HepG2 (cell line): ENCODE results near the gene FGFR2. TPM values are rescaled to one million over a fixed set of nuclear protein-coding genes. Genes with fewer than 3 reads are reported as not detected.
A peak's percentile ranks its signal among the peaks of the same experiment; 100 is the strongest.

Experiments
- CEBPG ChIP-seq: IDR thresholded peaks from 2 replicates; pipeline ENCODE4 v1.6.1; 2016
- FOXA1 ChIP-seq, 2 experiments: fragments of 450-650 bp in 1 of 2; sonication (generic) in 1 of 2; formaldehyde crosslinking in 1 of 2; IDR thresholded peaks; 2 replicates each; pipeline versions ENCODE4 v1.4.0 to v1.6.1; 2016 to 2020; ENCODE audit warnings: missing genetic modification reagents in 1 of 2
- FOXA3 ChIP-seq: IDR thresholded peaks from 2 replicates; pipeline ENCODE4 v1.6.1; 2016; ENCODE audit warnings: missing genetic modification reagents, missing compliant biosample characterization
- HNF4A ChIP-seq: sonication (generic); formaldehyde crosslinking; IDR thresholded peaks from 2 replicates; pipeline ENCODE4 v1.4.0; 2020; ENCODE audit warnings: missing genetic modification reagents
- HNF4G ChIP-seq, 2 experiments: sonication (generic) in 1 of 2; formaldehyde crosslinking in 1 of 2; IDR thresholded peaks; 2 replicates each; pipeline versions ENCODE4 v1.4.0 to v1.6.1; 2011 to 2020; ENCODE audit warnings: borderline replicate concordance in 2 of 2, low read depth in 2 of 2, mild to moderate bottlenecking in 2 of 2, low read length in 1 of 2, missing genetic modification reagents in 1 of 2, moderate library complexity in 1 of 2
- NFRKB ChIP-seq: fragments of 450-650 bp; IDR thresholded peaks from 2 replicates; pipeline ENCODE4 v1.6.1; 2017
- PPARG ChIP-seq: conservative IDR thresholded peaks from 2 replicates; pipeline ENCODE4 v1.6.1; 2016; ENCODE audit warnings: missing biosample characterization, missing genetic modification reagents
- SALL1 ChIP-seq: sonication (generic); formaldehyde crosslinking; IDR thresholded peaks from 2 replicates; pipeline ENCODE4 v1.8.0; 2022; ENCODE audit warnings: mild to moderate bottlenecking, missing genetic modification reagents
- SOX6 ChIP-seq, 2 experiments: fragments of 450-650 bp in 1 of 2; sonication (generic) in 1 of 2; formaldehyde crosslinking in 1 of 2; IDR thresholded peaks; 2 replicates each; pipeline versions ENCODE4 v1.4.0 to v1.6.1; 2017 to 2020; ENCODE audit warnings: antibody characterized with exemption in 1 of 2, mild to moderate bottlenecking in 1 of 2, missing genetic modification reagents in 1 of 2
- USF2 ChIP-seq, 2 experiments: sonication (generic) in 1 of 2; formaldehyde crosslinking in 1 of 2; IDR thresholded peaks; 2 replicates each; pipeline versions ENCODE4 v1.5.1 to v1.6.1; 2011 to 2020; ENCODE audit warnings: borderline replicate concordance in 1 of 2, low read depth in 1 of 2, low read length in 1 of 2, mild to moderate bottlenecking in 1 of 2, missing genetic modification reagents in 1 of 2, moderate library complexity in 1 of 2
- ZNF343 ChIP-seq: sonication (generic); formaldehyde crosslinking; IDR thresholded peaks from 2 replicates; pipeline ENCODE4 v1.4.0; 2020; ENCODE audit warnings: mild to moderate bottlenecking, missing genetic modification reagents
- ZNF607 ChIP-seq: sonication (generic); formaldehyde crosslinking; IDR thresholded peaks from 2 replicates; pipeline ENCODE4 v1.5.1; 2020; ENCODE audit warnings: missing genetic modification reagents, mild to moderate bottlenecking, borderline replicate concordance
- polyA plus RNA-seq, 8 experiments: library from polyadenylated mRNA; depleted of rRNA in 3 of 8; stranded (reverse) in 7 of 8; unstranded in 1 of 8; fragments of >200 nt; fragmentation: Illumina TruSeq in 4 of 8; extraction: Trizol in 4 of 8; gene quantifications; 2 replicates each; pipeline versions ENCODE4 v1.2.1 to v1.2.3, GENCODE V29; 2011 to 2016; ENCODE audit warnings: low read depth in 4 of 8, missing spikeins in 1 of 8, mixed read lengths in 1 of 8; ENCODE audit not compliant: insufficient read depth in 1 of 8
- total RNA-seq, 5 experiments: library from RNA; depleted of rRNA; stranded (reverse); fragments of >200 nt; fragmentation: Illumina TruSeq; extraction: Trizol; gene quantifications; 2 replicates each; pipeline ENCODE4 v1.2.3, GENCODE V29; 2016; ENCODE audit warnings: low read depth in 1 of 5
- TF ChIP-seq, protein P1 (sequence below): sonication (generic); formaldehyde crosslinking; IDR thresholded peaks from 2 replicates; pipeline ENCODE4 v1.5.0; 2020; ENCODE audit warnings: mild to moderate bottlenecking, missing genetic modification reagents
- TF ChIP-seq, protein P2 (sequence below): sonication (generic); formaldehyde crosslinking; IDR thresholded peaks from 2 replicates; pipeline ENCODE4 v1.4.0; 2020; ENCODE audit warnings: missing genetic modification reagents
- TF ChIP-seq, protein P3 (sequence below): IDR thresholded peaks from 2 replicates; pipeline ENCODE4 v1.4.0; 2020; ENCODE audit warnings: mild to moderate bottlenecking, missing genetic modification reagents

Gene FGFR2
- total and polyA plus RNA-seq, 2 of the 13 experiments (the other 11 are each of a cell fraction or from before 2014, with no cell fraction given) = 1.6 to 2.6 TPM

- no peak for TF ChIP-seq USF2 (IDR thresholded peaks at IDR 0.05; ENCODE audit: low read depth, low read length)
- no peak for TF ChIP-seq USF2 (CRISPR knock-in tag; IDR thresholded peaks at IDR 0.05; ENCODE audit: borderline replicate concordance)
- peak; percentile 44; the same call in 1 of the 2 replicates for TF ChIP-seq PPARG (CRISPR knock-in tag)
- TF ChIP-seq SOX6 (IDR thresholded peaks at IDR 0.05) = no peak
- peak; percentile 89 for TF ChIP-seq SOX6 (CRISPR knock-in tag; IDR thresholded peaks at IDR 0.05)
- TF ChIP-seq FOXA1 (IDR thresholded peaks at IDR 0.05) = no peak
- 0 out of 2 replicates have a peak, but pooled peaks have one; percentile 21 for TF ChIP-seq FOXA1 (CRISPR knock-in tag; IDR thresholded peaks at IDR 0.05)
- TF ChIP-seq ZNF343 = no peak
- TF ChIP-seq, protein P1, sequence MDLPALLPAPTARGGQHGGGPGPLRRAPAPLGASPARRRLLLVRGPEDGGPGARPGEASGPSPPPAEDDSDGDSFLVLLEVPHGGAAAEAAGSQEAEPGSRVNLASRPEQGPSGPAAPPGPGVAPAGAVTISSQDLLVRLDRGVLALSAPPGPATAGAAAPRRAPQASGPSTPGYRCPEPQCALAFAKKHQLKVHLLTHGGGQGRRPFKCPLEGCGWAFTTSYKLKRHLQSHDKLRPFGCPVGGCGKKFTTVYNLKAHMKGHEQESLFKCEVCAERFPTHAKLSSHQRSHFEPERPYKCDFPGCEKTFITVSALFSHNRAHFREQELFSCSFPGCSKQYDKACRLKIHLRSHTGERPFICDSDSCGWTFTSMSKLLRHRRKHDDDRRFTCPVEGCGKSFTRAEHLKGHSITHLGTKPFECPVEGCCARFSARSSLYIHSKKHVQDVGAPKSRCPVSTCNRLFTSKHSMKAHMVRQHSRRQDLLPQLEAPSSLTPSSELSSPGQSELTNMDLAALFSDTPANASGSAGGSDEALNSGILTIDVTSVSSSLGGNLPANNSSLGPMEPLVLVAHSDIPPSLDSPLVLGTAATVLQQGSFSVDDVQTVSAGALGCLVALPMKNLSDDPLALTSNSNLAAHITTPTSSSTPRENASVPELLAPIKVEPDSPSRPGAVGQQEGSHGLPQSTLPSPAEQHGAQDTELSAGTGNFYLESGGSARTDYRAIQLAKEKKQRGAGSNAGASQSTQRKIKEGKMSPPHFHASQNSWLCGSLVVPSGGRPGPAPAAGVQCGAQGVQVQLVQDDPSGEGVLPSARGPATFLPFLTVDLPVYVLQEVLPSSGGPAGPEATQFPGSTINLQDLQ (CRISPR knock-in tag) = no peak
- TF ChIP-seq HNF4A (CRISPR knock-in tag) = peak; percentile 56
- TF ChIP-seq, protein P2, sequence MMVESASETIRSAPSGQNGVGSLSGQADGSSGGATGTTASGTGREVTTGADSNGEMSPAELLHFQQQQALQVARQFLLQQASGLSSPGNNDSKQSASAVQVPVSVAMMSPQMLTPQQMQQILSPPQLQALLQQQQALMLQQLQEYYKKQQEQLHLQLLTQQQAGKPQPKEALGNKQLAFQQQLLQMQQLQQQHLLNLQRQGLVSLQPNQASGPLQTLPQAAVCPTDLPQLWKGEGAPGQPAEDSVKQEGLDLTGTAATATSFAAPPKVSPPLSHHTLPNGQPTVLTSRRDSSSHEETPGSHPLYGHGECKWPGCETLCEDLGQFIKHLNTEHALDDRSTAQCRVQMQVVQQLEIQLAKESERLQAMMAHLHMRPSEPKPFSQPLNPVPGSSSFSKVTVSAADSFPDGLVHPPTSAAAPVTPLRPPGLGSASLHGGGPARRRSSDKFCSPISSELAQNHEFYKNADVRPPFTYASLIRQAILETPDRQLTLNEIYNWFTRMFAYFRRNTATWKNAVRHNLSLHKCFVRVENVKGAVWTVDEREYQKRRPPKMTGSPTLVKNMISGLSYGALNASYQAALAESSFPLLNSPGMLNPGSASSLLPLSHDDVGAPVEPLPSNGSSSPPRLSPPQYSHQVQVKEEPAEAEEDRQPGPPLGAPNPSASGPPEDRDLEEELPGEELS (CRISPR knock-in tag) = peak; percentile 52; the same call in 1 of the 2 replicates
- TF ChIP-seq HNF4G (IDR thresholded peaks at IDR 0.05; ENCODE audit: borderline replicate concordance, low read depth, low read length) = peak; percentile 40; the same call in 1 of the 2 replicates
- TF ChIP-seq HNF4G (CRISPR knock-in tag; IDR thresholded peaks at IDR 0.05; ENCODE audit: borderline replicate concordance, low read depth) = no peak
- peak; percentile 20; the same call in 1 of the 2 replicates for TF ChIP-seq CEBPG (CRISPR knock-in tag)
- TF ChIP-seq NFRKB = no peak
- TF ChIP-seq, protein P3, sequence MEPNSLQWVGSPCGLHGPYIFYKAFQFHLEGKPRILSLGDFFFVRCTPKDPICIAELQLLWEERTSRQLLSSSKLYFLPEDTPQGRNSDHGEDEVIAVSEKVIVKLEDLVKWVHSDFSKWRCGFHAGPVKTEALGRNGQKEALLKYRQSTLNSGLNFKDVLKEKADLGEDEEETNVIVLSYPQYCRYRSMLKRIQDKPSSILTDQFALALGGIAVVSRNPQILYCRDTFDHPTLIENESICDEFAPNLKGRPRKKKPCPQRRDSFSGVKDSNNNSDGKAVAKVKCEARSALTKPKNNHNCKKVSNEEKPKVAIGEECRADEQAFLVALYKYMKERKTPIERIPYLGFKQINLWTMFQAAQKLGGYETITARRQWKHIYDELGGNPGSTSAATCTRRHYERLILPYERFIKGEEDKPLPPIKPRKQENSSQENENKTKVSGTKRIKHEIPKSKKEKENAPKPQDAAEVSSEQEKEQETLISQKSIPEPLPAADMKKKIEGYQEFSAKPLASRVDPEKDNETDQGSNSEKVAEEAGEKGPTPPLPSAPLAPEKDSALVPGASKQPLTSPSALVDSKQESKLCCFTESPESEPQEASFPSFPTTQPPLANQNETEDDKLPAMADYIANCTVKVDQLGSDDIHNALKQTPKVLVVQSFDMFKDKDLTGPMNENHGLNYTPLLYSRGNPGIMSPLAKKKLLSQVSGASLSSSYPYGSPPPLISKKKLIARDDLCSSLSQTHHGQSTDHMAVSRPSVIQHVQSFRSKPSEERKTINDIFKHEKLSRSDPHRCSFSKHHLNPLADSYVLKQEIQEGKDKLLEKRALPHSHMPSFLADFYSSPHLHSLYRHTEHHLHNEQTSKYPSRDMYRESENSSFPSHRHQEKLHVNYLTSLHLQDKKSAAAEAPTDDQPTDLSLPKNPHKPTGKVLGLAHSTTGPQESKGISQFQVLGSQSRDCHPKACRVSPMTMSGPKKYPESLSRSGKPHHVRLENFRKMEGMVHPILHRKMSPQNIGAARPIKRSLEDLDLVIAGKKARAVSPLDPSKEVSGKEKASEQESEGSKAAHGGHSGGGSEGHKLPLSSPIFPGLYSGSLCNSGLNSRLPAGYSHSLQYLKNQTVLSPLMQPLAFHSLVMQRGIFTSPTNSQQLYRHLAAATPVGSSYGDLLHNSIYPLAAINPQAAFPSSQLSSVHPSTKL (CRISPR knock-in tag) = peak; percentile 46; the same call in 1 of the 2 replicates
- 0 out of 2 replicates have a peak, but pooled peaks have one; percentile 16 for TF ChIP-seq FOXA3 (CRISPR knock-in tag)
- TF ChIP-seq SALL1 (CRISPR knock-in tag) = peak; percentile 51; the same call in 1 of the 2 replicates
- no peak for TF ChIP-seq ZNF607 (CRISPR knock-in tag)
Observed at GRCh38 chr10:121567569-121567968, 30.7 kb downstream of the FGFR2 start (continued).
